HEK293 (cell line): ENCODE results near the gene TMED6.

ENCODE experiments used
- CTCF ChIA-PET: fragments of 350-600 bp; formaldehyde crosslinking; extraction: SDS; loops from one replicate; lab custom pipeline; 2021; ENCODE audit warnings: antibody characterized with exemption; lab: Yijun Ruan, JAX
- POLR2A ChIA-PET: fragments of 300-600 bp; formaldehyde crosslinking; extraction: SDS; loops from one replicate; lab custom pipeline; 2020; ENCODE audit warnings: antibody characterized with exemption, inconsistent platforms; lab: Yijun Ruan, JAX
- H3K27ac ChIP-seq: fragments of 200-500 bp; sonication (Bioruptor generic); 2 replicates; pipeline ENCODE4 v1.5.1; 2014; ENCODE audit warnings: low read depth, low read length, control low read depth, inconsistent platforms; ENCODE audit errors: extremely low read depth
- H3K36me3 ChIP-seq, 2 experiments: fragments of 200-500 bp in 1 of 2; sonication (Bioruptor generic) in 1 of 2; 1 replicate in 1 of 2; 2 replicates in 1 of 2; pipeline ENCODE4 v1.5.1; 2014 to 2017; ENCODE audit warnings: inconsistent platforms in 2 of 2, low read length in 2 of 2; ENCODE audit not compliant: control insufficient read depth in 2 of 2, insufficient read depth in 1 of 2
- H3K4me1 ChIP-seq: fragments of 200-500 bp; sonication (Bioruptor generic); 2 replicates; pipeline ENCODE4 v1.5.1; 2014; ENCODE audit warnings: mild to moderate bottlenecking, low read length, inconsistent platforms; ENCODE audit not compliant: control insufficient read depth, insufficient read depth
- H3K4me3 ChIP-seq: 2 replicates; pipeline ENCODE4 v1.5.1; 2011; ENCODE audit warnings: low read depth, mild to moderate bottlenecking, control low read depth, low read length, moderate library complexity
- H3K9me3 ChIP-seq: fragments of 200-500 bp; sonication (Bioruptor generic); 2 replicates; pipeline ENCODE4 v1.5.1; 2014; ENCODE audit warnings: low read depth, low read length, inconsistent platforms; ENCODE audit not compliant: control insufficient read depth, insufficient read depth
- HOXA7 ChIP-seq: sonication (generic); formaldehyde crosslinking; IDR thresholded peaks from 2 replicates; pipeline ENCODE4 v1.8.1; 2022; ENCODE audit warnings: missing genetic modification reagents, borderline replicate concordance
- MEIS1 ChIP-seq: sonication (generic); formaldehyde crosslinking; IDR thresholded peaks from 2 replicates; pipeline ENCODE4 v1.8.1; 2022; ENCODE audit warnings: missing genetic modification reagents, mild to moderate bottlenecking, borderline replicate concordance
- PRDM10 ChIP-seq: fragments of 450-650 bp; formaldehyde crosslinking; IDR thresholded peaks from 2 replicates; pipeline ENCODE4 v1.5.1; 2016; ENCODE audit warnings: missing biosample characterization, missing genetic modification characterization
- REST ChIP-seq: fragments of 450-650 bp; formaldehyde crosslinking; IDR thresholded peaks from 2 replicates; pipeline ENCODE4 v1.5.1; 2016; ENCODE audit warnings: missing biosample characterization, missing genetic modification characterization
- SP3 ChIP-seq: fragments of 450-650 bp; formaldehyde crosslinking; IDR thresholded peaks from 2 replicates; pipeline ENCODE4 v1.5.1; 2016; ENCODE audit warnings: missing biosample characterization, missing genetic modification characterization
- ZBTB7A ChIP-seq: fragments of 450-650 bp; formaldehyde crosslinking; IDR thresholded peaks from 2 replicates; pipeline ENCODE4 v1.5.1; 2016; ENCODE audit warnings: low read depth, missing biosample characterization, missing genetic modification characterization
- ZFP37 ChIP-seq: fragments of 450-650 bp; formaldehyde crosslinking; IDR thresholded peaks from 2 replicates; pipeline ENCODE4 v1.5.1; 2016; ENCODE audit warnings: missing biosample characterization, missing genetic modification characterization
- ZIC2 ChIP-seq: fragments of 450-650 bp; formaldehyde crosslinking; IDR thresholded peaks from 2 replicates; pipeline ENCODE4 v1.5.1; 2016; ENCODE audit warnings: missing biosample characterization, missing genetic modification characterization
- ZNF169 ChIP-seq: fragments of 450-650 bp; formaldehyde crosslinking; IDR thresholded peaks from 2 replicates; pipeline ENCODE4 v1.5.1; 2016; ENCODE audit warnings: missing biosample characterization, missing genetic modification characterization
- ZNF48 ChIP-seq: fragments of 450-650 bp; formaldehyde crosslinking; IDR thresholded peaks from 2 replicates; pipeline ENCODE4 v1.5.1; 2016; ENCODE audit warnings: missing biosample characterization, missing genetic modification characterization
- ZNF639 ChIP-seq: fragments of 450-650 bp; formaldehyde crosslinking; IDR thresholded peaks from 2 replicates; pipeline ENCODE4 v1.5.1; 2016; ENCODE audit warnings: missing biosample characterization, missing genetic modification characterization
- ZNF658 ChIP-seq: fragments of 450-650 bp; formaldehyde crosslinking; IDR thresholded peaks from 2 replicates; pipeline ENCODE4; 2016; ENCODE audit warnings: missing biosample characterization, missing genetic modification characterization
- ZNF707 ChIP-seq: fragments of 450-650 bp; formaldehyde crosslinking; IDR thresholded peaks from 2 replicates; pipeline ENCODE4 v1.5.1; 2016; ENCODE audit warnings: missing biosample characterization, missing genetic modification characterization
- ZNF76 ChIP-seq: fragments of 450-650 bp; formaldehyde crosslinking; IDR thresholded peaks from 2 replicates; pipeline ENCODE4; 2016; ENCODE audit warnings: low read depth, missing biosample characterization, missing genetic modification characterization, borderline replicate concordance
- TF ChIP-seq, protein P1 (sequence below): fragments of 450-650 bp; formaldehyde crosslinking; IDR thresholded peaks from 2 replicates; pipeline ENCODE4 v1.5.1; 2016; ENCODE audit warnings: missing biosample characterization, missing genetic modification characterization, low read depth
- TF ChIP-seq, protein P2 (sequence below): fragments of 450-650 bp; formaldehyde crosslinking; IDR thresholded peaks from 2 replicates; pipeline ENCODE4 v1.5.1; 2017; ENCODE audit warnings: missing biosample characterization, missing genetic modification characterization
- TF ChIP-seq, protein P3 (sequence below): fragments of 450-650 bp; formaldehyde crosslinking; IDR thresholded peaks from 2 replicates; pipeline ENCODE4 v1.5.1; 2016; ENCODE audit warnings: missing biosample characterization, missing genetic modification characterization

TMED6 gene

GRCh38 chr16:69325784-69326171, 25.8 kb downstream of the TMED6 start:
- ChIA-PET CTCF (no interaction called here), POLR2A (no interaction called here)
- H3K36me3 ChIP-seq: peaks cover 25 to 84% of the 10 kb centered on the region in 2 experiments; a peak in 2 of 3 replicates
- H3K27ac ChIP-seq: peak overlapping the region; percentile 38; the same call in 1 of the 2 replicates
- no peaks in the 10 kb centered on the region for H3K9me3 ChIP-seq
- H3K4me3 ChIP-seq: no peak overlapping the region
- peaks cover 8% of the 10 kb centered on the region for H3K4me1 ChIP-seq
- TF ChIP-seq HOXA7 (CRISPR knock-in tag) (no peak), ZFP37 (no peak), SP3 (tag by site-specific recombination) (no peak), ZNF76 (tag by site-specific recombination) (no peak), ZBTB7A (tag by site-specific recombination) (no peak), ZNF48 (tag by site-specific recombination) (no peak), ZNF169 (tag by site-specific recombination) (no peak), ZNF707 (tag by site-specific recombination) (no peak), REST (tag by site-specific recombination) (no peak)
- TF ChIP-seq, protein P1, sequence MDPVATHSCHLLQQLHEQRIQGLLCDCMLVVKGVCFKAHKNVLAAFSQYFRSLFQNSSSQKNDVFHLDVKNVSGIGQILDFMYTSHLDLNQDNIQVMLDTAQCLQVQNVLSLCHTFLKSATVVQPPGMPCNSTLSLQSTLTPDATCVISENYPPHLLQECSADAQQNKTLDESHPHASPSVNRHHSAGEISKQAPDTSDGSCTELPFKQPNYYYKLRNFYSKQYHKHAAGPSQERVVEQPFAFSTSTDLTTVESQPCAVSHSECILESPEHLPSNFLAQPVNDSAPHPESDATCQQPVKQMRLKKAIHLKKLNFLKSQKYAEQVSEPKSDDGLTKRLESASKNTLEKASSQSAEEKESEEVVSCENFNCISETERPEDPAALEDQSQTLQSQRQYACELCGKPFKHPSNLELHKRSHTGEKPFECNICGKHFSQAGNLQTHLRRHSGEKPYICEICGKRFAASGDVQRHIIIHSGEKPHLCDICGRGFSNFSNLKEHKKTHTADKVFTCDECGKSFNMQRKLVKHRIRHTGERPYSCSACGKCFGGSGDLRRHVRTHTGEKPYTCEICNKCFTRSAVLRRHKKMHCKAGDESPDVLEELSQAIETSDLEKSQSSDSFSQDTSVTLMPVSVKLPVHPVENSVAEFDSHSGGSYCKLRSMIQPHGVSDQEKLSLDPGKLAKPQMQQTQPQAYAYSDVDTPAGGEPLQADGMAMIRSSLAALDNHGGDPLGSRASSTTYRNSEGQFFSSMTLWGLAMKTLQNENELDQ (tag by site-specific recombination): no peak
- TF ChIP-seq, all 188 proteins: peak for 0

DNA sequence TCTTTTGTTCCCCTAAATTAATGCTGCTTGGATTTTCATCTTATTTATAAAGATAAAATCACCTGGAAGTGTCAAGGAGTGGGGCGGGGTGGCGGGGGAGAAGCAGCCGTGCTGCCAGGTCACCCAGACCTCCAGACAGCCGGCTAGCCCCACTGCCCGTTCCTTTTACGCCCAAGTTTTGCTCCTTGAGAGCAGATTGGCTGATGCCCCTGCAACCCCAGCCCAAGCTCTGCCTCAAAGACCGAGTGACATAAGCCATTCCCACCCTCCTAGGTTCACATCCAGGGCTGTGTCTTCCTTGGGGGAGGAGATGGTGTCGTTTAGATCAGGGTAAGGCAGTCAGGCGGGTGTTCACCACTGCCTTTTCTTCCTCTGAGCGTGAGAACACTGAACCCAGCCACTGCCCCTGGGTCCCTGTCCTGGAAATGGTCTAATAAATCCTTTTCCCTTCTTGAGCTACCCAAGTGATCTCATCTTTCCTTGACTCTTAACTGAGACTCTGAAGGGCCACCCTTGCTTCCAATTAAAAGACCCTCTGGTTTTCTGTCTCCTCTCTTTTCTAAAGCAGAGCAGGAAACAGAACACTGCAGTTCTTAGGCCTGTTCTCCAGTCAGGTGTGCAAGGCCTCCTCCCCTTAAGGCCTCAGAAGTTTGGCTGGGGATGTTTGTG, 26.9 kb downstream of the TMED6 start:
- POLR2A ChIA-PET: interaction anchor here (1.2 kb wide), 1 partner anchor 9 kb away, joined by 6 read pairs; no protein-coding TSS in a partner anchor
- Histone ChIP-seq H3K4me1 (peaks cover 8% of the 10 kb centered on the region), H3K27ac (peak overlapping the region; percentile 50), H3K9me3 (no peaks in the 10 kb centered on the region), H3K36me3 (peaks cover 25 to 95% of the 10 kb centered on the region in 2 experiments; a peak in 2 of 3 replicates), H3K4me3 (no peak overlapping the region)
- CTCF ChIA-PET: no interaction called here
- TF ChIP-seq ZIC2 (tag by site-specific recombination): no peak
- no peak for TF ChIP-seq ZNF658 (tag by site-specific recombination)
- no peak for TF ChIP-seq MEIS1 (CRISPR knock-in tag)
- TF ChIP-seq, protein P2, sequence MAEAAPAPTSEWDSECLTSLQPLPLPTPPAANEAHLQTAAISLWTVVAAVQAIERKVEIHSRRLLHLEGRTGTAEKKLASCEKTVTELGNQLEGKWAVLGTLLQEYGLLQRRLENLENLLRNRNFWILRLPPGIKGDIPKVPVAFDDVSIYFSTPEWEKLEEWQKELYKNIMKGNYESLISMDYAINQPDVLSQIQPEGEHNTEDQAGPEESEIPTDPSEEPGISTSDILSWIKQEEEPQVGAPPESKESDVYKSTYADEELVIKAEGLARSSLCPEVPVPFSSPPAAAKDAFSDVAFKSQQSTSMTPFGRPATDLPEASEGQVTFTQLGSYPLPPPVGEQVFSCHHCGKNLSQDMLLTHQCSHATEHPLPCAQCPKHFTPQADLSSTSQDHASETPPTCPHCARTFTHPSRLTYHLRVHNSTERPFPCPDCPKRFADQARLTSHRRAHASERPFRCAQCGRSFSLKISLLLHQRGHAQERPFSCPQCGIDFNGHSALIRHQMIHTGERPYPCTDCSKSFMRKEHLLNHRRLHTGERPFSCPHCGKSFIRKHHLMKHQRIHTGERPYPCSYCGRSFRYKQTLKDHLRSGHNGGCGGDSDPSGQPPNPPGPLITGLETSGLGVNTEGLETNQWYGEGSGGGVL (tag by site-specific recombination): no peak
- no peak; the same call in 1 of the 2 replicates for TF ChIP-seq PRDM10 (tag by site-specific recombination)
- TF ChIP-seq, protein P3, sequence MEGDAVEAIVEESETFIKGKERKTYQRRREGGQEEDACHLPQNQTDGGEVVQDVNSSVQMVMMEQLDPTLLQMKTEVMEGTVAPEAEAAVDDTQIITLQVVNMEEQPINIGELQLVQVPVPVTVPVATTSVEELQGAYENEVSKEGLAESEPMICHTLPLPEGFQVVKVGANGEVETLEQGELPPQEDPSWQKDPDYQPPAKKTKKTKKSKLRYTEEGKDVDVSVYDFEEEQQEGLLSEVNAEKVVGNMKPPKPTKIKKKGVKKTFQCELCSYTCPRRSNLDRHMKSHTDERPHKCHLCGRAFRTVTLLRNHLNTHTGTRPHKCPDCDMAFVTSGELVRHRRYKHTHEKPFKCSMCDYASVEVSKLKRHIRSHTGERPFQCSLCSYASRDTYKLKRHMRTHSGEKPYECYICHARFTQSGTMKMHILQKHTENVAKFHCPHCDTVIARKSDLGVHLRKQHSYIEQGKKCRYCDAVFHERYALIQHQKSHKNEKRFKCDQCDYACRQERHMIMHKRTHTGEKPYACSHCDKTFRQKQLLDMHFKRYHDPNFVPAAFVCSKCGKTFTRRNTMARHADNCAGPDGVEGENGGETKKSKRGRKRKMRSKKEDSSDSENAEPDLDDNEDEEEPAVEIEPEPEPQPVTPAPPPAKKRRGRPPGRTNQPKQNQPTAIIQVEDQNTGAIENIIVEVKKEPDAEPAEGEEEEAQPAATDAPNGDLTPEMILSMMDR (tag by site-specific recombination): no peak
- TF ChIP-seq ZNF639: no peak
